Measurements from ENCODE around the gene CAP2. TPM values are rescaled to one million over a fixed set of nuclear protein-coding genes. Genes with fewer than 3 reads are reported as not detected.

Gene CAP2
- total and polyA plus RNA-seq, 3 donors from 2014 or later = 1.6 to 5.2 (median 2.9) TPM

DNA sequence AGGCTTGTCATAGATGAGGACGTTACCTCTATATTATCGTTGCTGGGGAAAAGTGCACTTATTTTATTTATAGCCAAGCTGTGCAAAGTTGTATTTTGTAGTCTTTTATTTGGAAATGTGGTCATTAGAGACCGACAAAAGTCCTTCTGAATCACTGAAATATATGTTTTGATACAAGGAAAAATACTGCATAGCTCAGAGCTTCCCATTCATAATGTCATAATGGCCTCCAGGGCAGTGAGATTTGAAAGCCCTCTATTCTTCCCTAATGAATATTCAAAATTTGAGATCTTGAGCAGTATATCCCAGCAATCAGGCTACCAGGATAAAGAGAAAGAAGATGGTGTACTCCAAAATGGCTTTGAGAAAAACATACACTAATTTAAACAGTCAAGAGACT lies 64.6 kb downstream of the CAP2 start:
- WGBS, 2 donors = 90% methylated on average over 3 of the region's 3 CpGs
- Histone ChIP-seq H3K4me1 (no peaks in the 10 kb centered on the region), H3K27ac (no peak overlapping the region), H3K9me3 (no peaks in the 10 kb centered on the region), H3K4me3 (no peak overlapping the region), H3K36me3 (ENCODE audit: low read depth, missing control alignments) (no peaks in the 10 kb centered on the region), H3K27me3 (no peaks in the 10 kb centered on the region)
- DNase-seq = no peak
- intact Hi-C loops (cut with DNase I; ENCODE audit: low total_unique reads) = no loop called here
- no peak for TF ChIP-seq POLR2A (IDR thresholded peaks at IDR 0.05)
- TF ChIP-seq, protein P1, sequence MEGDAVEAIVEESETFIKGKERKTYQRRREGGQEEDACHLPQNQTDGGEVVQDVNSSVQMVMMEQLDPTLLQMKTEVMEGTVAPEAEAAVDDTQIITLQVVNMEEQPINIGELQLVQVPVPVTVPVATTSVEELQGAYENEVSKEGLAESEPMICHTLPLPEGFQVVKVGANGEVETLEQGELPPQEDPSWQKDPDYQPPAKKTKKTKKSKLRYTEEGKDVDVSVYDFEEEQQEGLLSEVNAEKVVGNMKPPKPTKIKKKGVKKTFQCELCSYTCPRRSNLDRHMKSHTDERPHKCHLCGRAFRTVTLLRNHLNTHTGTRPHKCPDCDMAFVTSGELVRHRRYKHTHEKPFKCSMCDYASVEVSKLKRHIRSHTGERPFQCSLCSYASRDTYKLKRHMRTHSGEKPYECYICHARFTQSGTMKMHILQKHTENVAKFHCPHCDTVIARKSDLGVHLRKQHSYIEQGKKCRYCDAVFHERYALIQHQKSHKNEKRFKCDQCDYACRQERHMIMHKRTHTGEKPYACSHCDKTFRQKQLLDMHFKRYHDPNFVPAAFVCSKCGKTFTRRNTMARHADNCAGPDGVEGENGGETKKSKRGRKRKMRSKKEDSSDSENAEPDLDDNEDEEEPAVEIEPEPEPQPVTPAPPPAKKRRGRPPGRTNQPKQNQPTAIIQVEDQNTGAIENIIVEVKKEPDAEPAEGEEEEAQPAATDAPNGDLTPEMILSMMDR (IDR thresholded peaks at IDR 0.05) = no peak

DNA sequence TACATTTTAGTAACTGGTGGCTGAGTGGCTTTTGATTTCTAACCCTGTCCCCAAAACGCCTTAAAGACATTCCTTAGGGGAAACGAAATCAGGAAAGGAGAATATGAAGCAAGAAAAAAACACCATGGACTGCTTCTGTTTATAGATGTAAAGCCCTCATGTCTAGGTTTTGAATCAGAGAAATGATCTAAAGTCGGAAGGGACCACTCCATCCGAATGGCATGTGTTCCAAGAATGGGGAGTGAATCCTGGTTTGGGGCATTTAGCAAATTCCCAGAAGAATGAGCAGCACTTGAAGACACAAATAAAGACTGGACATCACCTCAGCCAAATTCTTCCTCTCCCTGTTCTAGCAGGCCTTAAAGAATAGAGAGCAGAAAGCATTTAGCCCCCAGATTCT lies 65.6 kb downstream of the CAP2 start:
- no peak overlapping the region for H3K27ac ChIP-seq
- no peaks in the 10 kb centered on the region for H3K4me1 ChIP-seq
- no peaks in the 10 kb centered on the region for H3K27me3 ChIP-seq
- TF ChIP-seq POLR2A (IDR thresholded peaks at IDR 0.05) = no peak
- TF ChIP-seq, protein P1 (IDR thresholded peaks at IDR 0.05) = no peak
- intact Hi-C loops (cut with DNase I; ENCODE audit: low total_unique reads) = no loop called here
- WGBS, 2 donors = 81 to 88% methylated on average over 4 of the region's 4 CpGs
- no peak overlapping the region for H3K4me3 ChIP-seq
- H3K36me3 ChIP-seq (ENCODE audit: low read depth, missing control alignments) = no peaks in the 10 kb centered on the region
- DNase-seq = no peak
- no peaks in the 10 kb centered on the region for H3K9me3 ChIP-seq

DNA sequence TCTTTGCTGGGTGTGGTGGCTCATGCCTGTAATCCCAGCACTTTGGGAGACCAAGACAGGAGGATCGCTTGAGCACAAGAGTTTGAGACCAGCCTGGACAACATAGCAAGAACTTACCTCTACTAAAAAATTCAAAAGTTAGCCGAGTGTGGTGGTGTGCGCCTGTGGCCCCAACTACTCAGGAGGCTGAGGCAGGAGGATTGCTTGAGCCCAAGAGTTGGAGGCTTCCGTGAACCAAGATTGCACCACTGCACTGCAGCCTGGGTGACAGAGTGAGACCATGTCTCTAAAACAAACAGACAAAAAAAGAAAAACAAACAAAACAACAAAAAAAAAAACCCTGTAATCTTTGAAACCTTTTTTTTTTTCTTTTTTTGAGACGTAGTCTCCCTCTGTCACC lies 67.5 kb downstream of the CAP2 start:
- H3K27me3 ChIP-seq = no peaks in the 10 kb centered on the region
- no peak for TF ChIP-seq POLR2A (IDR thresholded peaks at IDR 0.05)
- TF ChIP-seq, protein P1 (IDR thresholded peaks at IDR 0.05) = no peak
- H3K4me1 ChIP-seq = no peaks in the 10 kb centered on the region
- DNase-seq = no peak
- no peak overlapping the region for H3K27ac ChIP-seq
- intact Hi-C loops (cut with DNase I; ENCODE audit: low total_unique reads) = no loop called here
- no peaks in the 10 kb centered on the region for H3K9me3 ChIP-seq
- no peaks in the 10 kb centered on the region for H3K36me3 ChIP-seq (ENCODE audit: low read depth, missing control alignments)
- 91 to 93% methylated on average over 5 of the region's 5 CpGs for WGBS, 2 donors
- H3K4me3 ChIP-seq = no peak overlapping the region

DNA sequence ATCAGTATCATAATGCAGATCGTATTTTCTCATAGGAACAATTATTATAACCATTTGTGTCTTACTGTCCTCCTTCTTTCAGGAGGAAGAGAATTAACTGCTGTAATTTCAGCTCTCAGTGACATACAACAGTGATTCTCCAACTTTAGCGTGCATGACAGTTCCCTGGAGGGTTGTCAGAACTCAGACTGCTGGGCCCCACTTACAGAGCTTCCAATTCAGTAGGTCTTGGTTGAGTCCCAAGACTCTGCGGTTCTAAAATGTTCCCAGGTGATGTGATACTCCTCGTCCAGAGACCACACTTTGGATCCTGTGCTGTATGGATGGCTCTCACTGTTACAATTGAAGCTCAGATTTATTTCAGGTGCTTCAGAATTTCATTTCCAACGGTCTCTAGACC lies 72.8 kb downstream of the CAP2 start:
- Histone ChIP-seq H3K27me3 (no peaks in the 10 kb centered on the region), H3K36me3 (ENCODE audit: low read depth, missing control alignments) (no peaks in the 10 kb centered on the region), H3K4me1 (no peaks in the 10 kb centered on the region), H3K9me3 (no peaks in the 10 kb centered on the region), H3K4me3 (no peak overlapping the region), H3K27ac (no peak overlapping the region)
- WGBS, 2 donors = 89 to 90% methylated on average over 5 of the region's 5 CpGs
- DNase-seq = no peak
- TF ChIP-seq POLR2A (IDR thresholded peaks at IDR 0.05) = no peak
- TF ChIP-seq, protein P1 (IDR thresholded peaks at IDR 0.05) = no peak
- intact Hi-C loops (cut with DNase I; ENCODE audit: low total_unique reads) = no loop called here

DNA sequence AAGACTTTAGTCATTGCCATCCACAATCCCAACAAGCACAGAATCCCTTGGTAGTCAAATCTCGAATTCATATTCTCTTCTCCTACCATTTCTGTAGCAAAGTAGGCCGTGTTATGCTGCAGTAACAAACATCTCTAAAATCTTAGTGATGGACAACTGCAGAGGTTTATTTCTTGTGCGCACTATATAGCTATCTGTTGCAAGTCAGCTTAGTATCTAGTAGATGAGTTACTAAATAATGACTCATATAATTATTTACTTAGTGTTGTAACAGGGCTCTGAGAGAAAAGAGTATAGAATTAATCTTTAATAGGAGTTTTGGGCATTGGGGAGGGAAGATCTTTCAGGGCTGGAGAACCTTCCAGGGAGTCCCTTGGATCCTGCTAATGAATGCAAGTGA lies 73.3 kb downstream of the CAP2 start:
- 92 to 93% methylated on average over 3 of the region's 3 CpGs for WGBS, 2 donors
- no peak overlapping the region for H3K27ac ChIP-seq

More for the DNA sequence above, 73.3 kb downstream of the CAP2 start:
- no peak for DNase-seq
- no peaks in the 10 kb centered on the region for H3K36me3 ChIP-seq (ENCODE audit: low read depth, missing control alignments)
- intact Hi-C loops (cut with DNase I; ENCODE audit: low total_unique reads) = no loop called here
- no peaks in the 10 kb centered on the region for H3K9me3 ChIP-seq
- no peak overlapping the region for H3K4me3 ChIP-seq
- H3K27me3 ChIP-seq = no peaks in the 10 kb centered on the region
- TF ChIP-seq POLR2A (IDR thresholded peaks at IDR 0.05) = no peak
- TF ChIP-seq, protein P1 (IDR thresholded peaks at IDR 0.05) = no peak
- no peaks in the 10 kb centered on the region for H3K4me1 ChIP-seq

All from testis (tissue), 3 donors.